ENCODE measurements around the gene PRPS2. TPM values are rescaled to one million over a fixed set of nuclear protein-coding genes. Genes with fewer than 3 reads are reported as not detected.

Gene PRPS2
- total RNA-seq, 1 donor from 2014 or later = 11.8 TPM

DNA sequence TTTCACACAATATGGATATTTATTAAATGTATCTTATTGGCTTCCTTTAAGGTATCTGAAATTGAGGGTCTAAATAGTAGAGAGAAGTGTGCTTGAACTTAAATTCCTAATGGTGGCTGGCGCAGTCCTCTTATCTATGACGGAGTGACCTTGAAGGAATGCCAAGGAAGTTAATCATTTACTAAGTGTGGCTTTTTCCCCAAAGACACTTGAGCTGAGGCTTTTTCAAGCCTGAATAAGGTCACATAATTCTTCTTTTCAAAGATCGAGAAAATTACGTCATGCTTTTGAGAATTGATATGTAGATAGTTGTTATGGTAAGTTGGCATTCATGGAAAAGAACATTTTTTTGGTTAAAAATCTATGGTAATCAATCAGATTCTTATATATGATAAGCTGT, 11.7 kb upstream of the PRPS2 start:
- H3K4me1 Mint-ChIP-seq (ENCODE audit: low read depth, unreplicated experiment) = peaks cover 10% of the 10 kb centered on the region
- no peak overlapping the region for H3K4me3 Mint-ChIP-seq (ENCODE audit: unreplicated experiment)
- DNase-seq (ENCODE audit: low read depth) = peak; percentile 6
- H3K27ac Mint-ChIP-seq (ENCODE audit: unreplicated experiment) = no peak overlapping the region
- H3K27me3 Mint-ChIP-seq (ENCODE audit: low read depth, unreplicated experiment) = no peaks in the 10 kb centered on the region
- Histone ChIP-seq H3K9me3 (ENCODE audit: insufficient read depth, low read depth, low read length) (no peaks in the 10 kb centered on the region), H3K9ac (ENCODE audit: low read length) (no peak overlapping the region), H3K4me2 (ENCODE audit: low read length) (no peak overlapping the region), H3K36me3 (ENCODE audit: insufficient read depth, low read length) (no peaks in the 10 kb centered on the region), H3K27ac (ENCODE audit: low read depth, low read length) (no peak overlapping the region), H3K79me2 (ENCODE audit: insufficient read depth, low read length) (no peaks in the 10 kb centered on the region), H3K4me3 (ENCODE audit: insufficient read depth, low read depth, low read length) (no peak overlapping the region), H2AFZ (ENCODE audit: low read depth, low read length) (no peak overlapping the region), H3K4me1 (ENCODE audit: insufficient read depth, low read length) (no peaks in the 10 kb centered on the region), H3K27me3 (ENCODE audit: insufficient read depth, low read length) (no peaks in the 10 kb centered on the region), H4K20me1 (ENCODE audit: insufficient read depth, low read length) (no peaks in the 10 kb centered on the region)
- no peaks in the 10 kb centered on the region for H3K9me3 Mint-ChIP-seq (ENCODE audit: unreplicated experiment)
- TF ChIP-seq, protein P1, sequence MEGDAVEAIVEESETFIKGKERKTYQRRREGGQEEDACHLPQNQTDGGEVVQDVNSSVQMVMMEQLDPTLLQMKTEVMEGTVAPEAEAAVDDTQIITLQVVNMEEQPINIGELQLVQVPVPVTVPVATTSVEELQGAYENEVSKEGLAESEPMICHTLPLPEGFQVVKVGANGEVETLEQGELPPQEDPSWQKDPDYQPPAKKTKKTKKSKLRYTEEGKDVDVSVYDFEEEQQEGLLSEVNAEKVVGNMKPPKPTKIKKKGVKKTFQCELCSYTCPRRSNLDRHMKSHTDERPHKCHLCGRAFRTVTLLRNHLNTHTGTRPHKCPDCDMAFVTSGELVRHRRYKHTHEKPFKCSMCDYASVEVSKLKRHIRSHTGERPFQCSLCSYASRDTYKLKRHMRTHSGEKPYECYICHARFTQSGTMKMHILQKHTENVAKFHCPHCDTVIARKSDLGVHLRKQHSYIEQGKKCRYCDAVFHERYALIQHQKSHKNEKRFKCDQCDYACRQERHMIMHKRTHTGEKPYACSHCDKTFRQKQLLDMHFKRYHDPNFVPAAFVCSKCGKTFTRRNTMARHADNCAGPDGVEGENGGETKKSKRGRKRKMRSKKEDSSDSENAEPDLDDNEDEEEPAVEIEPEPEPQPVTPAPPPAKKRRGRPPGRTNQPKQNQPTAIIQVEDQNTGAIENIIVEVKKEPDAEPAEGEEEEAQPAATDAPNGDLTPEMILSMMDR (IDR thresholded peaks at IDR 0.05; ENCODE audit: insufficient read depth, low read depth, low read length) = no peak
- no peak for TF ChIP-seq EZH2 (IDR thresholded peaks at IDR 0.05; ENCODE audit: insufficient read depth, low read length)
- H3K36me3 Mint-ChIP-seq (ENCODE audit: low read depth, unreplicated experiment) = no peaks in the 10 kb centered on the region
- no peak for FAIRE-seq

DNA sequence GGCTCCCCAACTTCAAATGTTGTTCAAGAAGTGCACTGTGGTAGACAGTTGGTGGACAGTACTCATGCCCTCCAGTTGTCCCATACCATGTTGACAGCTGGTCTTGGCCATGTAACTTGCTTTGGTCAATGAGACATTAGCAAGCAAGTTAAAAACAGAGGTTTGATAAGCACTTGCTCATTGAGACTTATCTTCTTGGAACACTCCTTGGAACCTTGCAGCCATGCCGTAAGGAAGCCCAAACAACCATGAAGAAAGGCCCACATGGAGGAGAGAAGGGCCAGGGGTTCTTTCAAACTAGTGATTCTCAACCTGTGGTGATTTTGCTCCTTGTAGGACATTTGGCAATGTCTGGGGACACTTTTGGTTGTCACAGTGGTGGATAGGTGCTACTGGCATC, 2.6 kb upstream of the PRPS2 start:
- no peaks in the 10 kb centered on the region for H3K9me3 Mint-ChIP-seq (ENCODE audit: unreplicated experiment)
- H3K27me3 ChIP-seq (ENCODE audit: insufficient read depth, low read length) = no peaks in the 10 kb centered on the region

DNA sequence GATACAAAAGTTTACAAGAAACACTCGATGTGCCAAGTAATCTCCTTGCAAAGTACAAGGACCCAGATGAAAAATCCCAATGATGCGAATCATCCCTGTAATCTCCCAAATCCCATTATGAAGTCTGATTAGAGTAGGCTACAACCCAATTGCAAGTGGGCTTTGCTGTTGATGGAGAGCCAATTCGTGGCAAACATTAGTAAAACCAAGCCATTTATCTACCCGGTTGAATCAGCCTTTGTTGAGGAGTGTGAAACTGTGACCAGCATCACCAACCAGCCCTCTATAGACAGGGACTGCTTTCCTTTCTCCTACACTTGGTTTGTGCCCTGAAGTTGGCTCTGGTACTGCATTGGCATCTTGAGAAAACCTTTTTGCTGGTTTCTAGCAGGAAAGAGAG, 1.2 kb upstream of the PRPS2 start:
- Histone ChIP-seq H3K27ac (ENCODE audit: low read depth, low read length) (no peak overlapping the region), H3K4me3 (ENCODE audit: insufficient read depth, low read depth, low read length) (no peak overlapping the region), H3K4me1 (ENCODE audit: insufficient read depth, low read length) (no peaks in the 10 kb centered on the region), H4K20me1 (ENCODE audit: insufficient read depth, low read length) (peaks cover 5% of the 10 kb centered on the region), H2AFZ (ENCODE audit: low read depth, low read length) (no peak overlapping the region), H3K9ac (ENCODE audit: low read length) (no peak overlapping the region), H3K4me2 (ENCODE audit: low read length) (no peak overlapping the region), H3K79me2 (ENCODE audit: insufficient read depth, low read length) (peaks cover 33% of the 10 kb centered on the region), H3K36me3 (ENCODE audit: insufficient read depth, low read length) (no peaks in the 10 kb centered on the region), H3K27me3 (ENCODE audit: insufficient read depth, low read length) (no peaks in the 10 kb centered on the region), H3K9me3 (ENCODE audit: insufficient read depth, low read depth, low read length) (no peaks in the 10 kb centered on the region)
- Mint-ChIP-seq H3K4me3 (ENCODE audit: unreplicated experiment) (no peak overlapping the region), H3K36me3 (ENCODE audit: low read depth, unreplicated experiment) (no peaks in the 10 kb centered on the region), H3K4me1 (ENCODE audit: low read depth, unreplicated experiment) (peaks cover 3% of the 10 kb centered on the region), H3K27ac (ENCODE audit: unreplicated experiment) (no peak overlapping the region), H3K27me3 (ENCODE audit: low read depth, unreplicated experiment) (peaks cover 4% of the 10 kb centered on the region), H3K9me3 (ENCODE audit: unreplicated experiment) (no peaks in the 10 kb centered on the region)
- TF ChIP-seq, protein P1 (IDR thresholded peaks at IDR 0.05; ENCODE audit: insufficient read depth, low read depth, low read length) = no peak
- no peak for TF ChIP-seq EZH2 (IDR thresholded peaks at IDR 0.05; ENCODE audit: insufficient read depth, low read length)
- DNase-seq (ENCODE audit: low read depth) (no peak), FAIRE-seq (no peak)

More for the DNA sequence above, 2.6 kb upstream of the PRPS2 start:
- Histone ChIP-seq H3K9ac (ENCODE audit: low read length) (no peak overlapping the region), H3K4me1 (ENCODE audit: insufficient read depth, low read length) (no peaks in the 10 kb centered on the region), H3K4me3 (ENCODE audit: insufficient read depth, low read depth, low read length) (no peak overlapping the region), H4K20me1 (ENCODE audit: insufficient read depth, low read length) (peaks cover 5% of the 10 kb centered on the region), H3K4me2 (ENCODE audit: low read length) (no peak overlapping the region), H3K36me3 (ENCODE audit: insufficient read depth, low read length) (no peaks in the 10 kb centered on the region), H3K79me2 (ENCODE audit: insufficient read depth, low read length) (peaks cover 19% of the 10 kb centered on the region), H3K27ac (ENCODE audit: low read depth, low read length) (no peak overlapping the region), H2AFZ (ENCODE audit: low read depth, low read length) (no peak overlapping the region), H3K9me3 (ENCODE audit: insufficient read depth, low read depth, low read length) (no peaks in the 10 kb centered on the region)
- H3K4me1 Mint-ChIP-seq (ENCODE audit: low read depth, unreplicated experiment) = peaks cover 3% of the 10 kb centered on the region
- no peak overlapping the region for H3K4me3 Mint-ChIP-seq (ENCODE audit: unreplicated experiment)
- no peak overlapping the region for H3K27ac Mint-ChIP-seq (ENCODE audit: unreplicated experiment)
- peak; percentile 64 for FAIRE-seq
- TF ChIP-seq, protein P1 (IDR thresholded peaks at IDR 0.05; ENCODE audit: insufficient read depth, low read depth, low read length) = no peak
- no peak for TF ChIP-seq EZH2 (IDR thresholded peaks at IDR 0.05; ENCODE audit: insufficient read depth, low read length)
- H3K36me3 Mint-ChIP-seq (ENCODE audit: low read depth, unreplicated experiment) = no peaks in the 10 kb centered on the region
- DNase-seq (ENCODE audit: low read depth) = no peak
- H3K27me3 Mint-ChIP-seq (ENCODE audit: low read depth, unreplicated experiment) = peaks cover 4% of the 10 kb centered on the region
